IMR-90 (cell line): Measurements from ENCODE around the gene UNKL.

Source experiments
- MXI1 ChIP-seq: IDR thresholded peaks from 2 replicates; pipeline ENCODE4 v1.6.1; 2012; ENCODE audit warnings: low read depth, mild to moderate bottlenecking, low read length, moderate library complexity, borderline replicate concordance
- POLR2A ChIP-seq: IDR thresholded peaks from 2 replicates; pipeline ENCODE4 v1.6.1; 2012; ENCODE audit warnings: mild to moderate bottlenecking, low read depth, low read length
- RAD21 ChIP-seq: IDR thresholded peaks from 2 replicates; pipeline ENCODE4 v1.6.1; 2012; ENCODE audit warnings: low read length, improper control_type of control experiment
- SMC3 ChIP-seq: fragments of 150-350 bp; IDR thresholded peaks from 2 replicates; pipeline ENCODE4 v1.6.1; 2016; ENCODE audit warnings: low read depth, mild to moderate bottlenecking, antibody characterized with exemption, low read length, moderate library complexity
- TF ChIP-seq, protein P1 (sequence below): conservative IDR thresholded peaks from 2 replicates; pipeline ENCODE4 v1.5.1; 2012; ENCODE audit warnings: mild to moderate bottlenecking, low read depth, low read length, improper control_type of control experiment
- TF ChIP-seq, protein P2 (sequence below): fragments of 150-350 bp; IDR thresholded peaks from 2 replicates; pipeline ENCODE4 v1.6.1; 2016; ENCODE audit warnings: low read depth, mild to moderate bottlenecking, low read length, moderate library complexity, borderline replicate concordance

DNA sequence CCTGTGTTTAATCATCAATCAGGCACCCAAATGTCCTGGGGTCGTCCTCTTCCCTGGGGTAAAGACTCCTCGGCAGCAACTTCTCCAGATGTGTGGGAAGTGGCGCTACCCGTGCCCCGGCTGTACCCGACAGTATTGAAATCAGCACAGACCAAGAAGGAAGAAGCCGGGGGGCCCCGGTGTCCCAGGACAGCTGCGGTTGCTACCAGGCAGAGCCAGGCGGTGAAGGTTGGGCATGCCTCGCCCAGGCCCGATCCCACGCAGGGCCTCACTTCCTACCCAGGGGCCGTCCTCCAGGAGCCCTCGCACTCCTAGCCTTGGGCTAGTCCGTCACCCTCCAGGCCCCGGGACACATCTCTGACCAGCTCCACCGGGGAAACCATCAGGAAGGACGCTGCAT lies 38.8 kb upstream of the UNKL start:
- TF ChIP-seq, protein P1, sequence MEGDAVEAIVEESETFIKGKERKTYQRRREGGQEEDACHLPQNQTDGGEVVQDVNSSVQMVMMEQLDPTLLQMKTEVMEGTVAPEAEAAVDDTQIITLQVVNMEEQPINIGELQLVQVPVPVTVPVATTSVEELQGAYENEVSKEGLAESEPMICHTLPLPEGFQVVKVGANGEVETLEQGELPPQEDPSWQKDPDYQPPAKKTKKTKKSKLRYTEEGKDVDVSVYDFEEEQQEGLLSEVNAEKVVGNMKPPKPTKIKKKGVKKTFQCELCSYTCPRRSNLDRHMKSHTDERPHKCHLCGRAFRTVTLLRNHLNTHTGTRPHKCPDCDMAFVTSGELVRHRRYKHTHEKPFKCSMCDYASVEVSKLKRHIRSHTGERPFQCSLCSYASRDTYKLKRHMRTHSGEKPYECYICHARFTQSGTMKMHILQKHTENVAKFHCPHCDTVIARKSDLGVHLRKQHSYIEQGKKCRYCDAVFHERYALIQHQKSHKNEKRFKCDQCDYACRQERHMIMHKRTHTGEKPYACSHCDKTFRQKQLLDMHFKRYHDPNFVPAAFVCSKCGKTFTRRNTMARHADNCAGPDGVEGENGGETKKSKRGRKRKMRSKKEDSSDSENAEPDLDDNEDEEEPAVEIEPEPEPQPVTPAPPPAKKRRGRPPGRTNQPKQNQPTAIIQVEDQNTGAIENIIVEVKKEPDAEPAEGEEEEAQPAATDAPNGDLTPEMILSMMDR, result no peak
- TF ChIP-seq RAD21 (no peak), POLR2A (no peak), MXI1 (no peak), SMC3 (no peak)
- TF ChIP-seq, protein P2, sequence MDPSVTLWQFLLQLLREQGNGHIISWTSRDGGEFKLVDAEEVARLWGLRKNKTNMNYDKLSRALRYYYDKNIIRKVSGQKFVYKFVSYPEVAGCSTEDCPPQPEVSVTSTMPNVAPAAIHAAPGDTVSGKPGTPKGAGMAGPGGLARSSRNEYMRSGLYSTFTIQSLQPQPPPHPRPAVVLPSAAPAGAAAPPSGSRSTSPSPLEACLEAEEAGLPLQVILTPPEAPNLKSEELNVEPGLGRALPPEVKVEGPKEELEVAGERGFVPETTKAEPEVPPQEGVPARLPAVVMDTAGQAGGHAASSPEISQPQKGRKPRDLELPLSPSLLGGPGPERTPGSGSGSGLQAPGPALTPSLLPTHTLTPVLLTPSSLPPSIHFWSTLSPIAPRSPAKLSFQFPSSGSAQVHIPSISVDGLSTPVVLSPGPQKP, result no peak
